HEK293 (cell line): Measurements from ENCODE around the gene CTDSP1.
A peak's percentile ranks its signal among the peaks of the same experiment; 100 is the strongest.

Experiments used
- BCL11A ChIP-seq: fragments of 450-650 bp; formaldehyde crosslinking; IDR thresholded peaks from 2 replicates; pipeline ENCODE4 v1.5.1; 2016; ENCODE audit warnings: low read depth, missing biosample characterization, missing genetic modification characterization
- GLIS2 ChIP-seq: fragments of 450-650 bp; formaldehyde crosslinking; IDR thresholded peaks from 2 replicates; pipeline ENCODE4 v1.5.1; 2016; ENCODE audit warnings: missing biosample characterization, missing genetic modification characterization
- MEIS1 ChIP-seq: sonication (generic); formaldehyde crosslinking; IDR thresholded peaks from 2 replicates; pipeline ENCODE4 v1.8.1; 2022; ENCODE audit warnings: missing genetic modification reagents, mild to moderate bottlenecking, borderline replicate concordance
- PATZ1 ChIP-seq: fragments of 450-650 bp; formaldehyde crosslinking; IDR thresholded peaks from 2 replicates; pipeline ENCODE4 v1.5.1; 2016; ENCODE audit warnings: missing biosample characterization, missing genetic modification characterization
- PRDM1 ChIP-seq: fragments of 450-650 bp; formaldehyde crosslinking; IDR thresholded peaks from 2 replicates; pipeline ENCODE4; 2016; ENCODE audit warnings: missing biosample characterization, missing genetic modification characterization
- RBAK ChIP-seq: fragments of 450-650 bp; formaldehyde crosslinking; IDR thresholded peaks from 2 replicates; pipeline ENCODE4 v1.5.1; 2016; ENCODE audit warnings: missing biosample characterization, missing genetic modification characterization
- SCRT1 ChIP-seq: fragments of 450-650 bp; formaldehyde crosslinking; IDR thresholded peaks from 2 replicates; pipeline ENCODE4 v1.5.1; 2016; ENCODE audit warnings: missing biosample characterization, missing genetic modification characterization, borderline replicate concordance
- ZNF132 ChIP-seq: fragments of 450-650 bp; formaldehyde crosslinking; IDR thresholded peaks from 2 replicates; pipeline ENCODE4 v1.5.1; 2017; ENCODE audit warnings: missing biosample characterization, missing genetic modification characterization, borderline replicate concordance
- ZNF350 ChIP-seq: fragments of 450-650 bp; formaldehyde crosslinking; IDR thresholded peaks from 2 replicates; pipeline ENCODE4 v1.5.0; 2017; ENCODE audit warnings: missing biosample characterization, mild to moderate bottlenecking, missing genetic modification characterization
- ZNF391 ChIP-seq: fragments of 450-650 bp; formaldehyde crosslinking; IDR thresholded peaks from 2 replicates; pipeline ENCODE4 v1.5.1; 2016; ENCODE audit warnings: low read depth, missing biosample characterization, missing genetic modification characterization, borderline replicate concordance
- ZNF449 ChIP-seq: fragments of 450-650 bp; formaldehyde crosslinking; IDR thresholded peaks from 2 replicates; pipeline ENCODE4 v1.5.1; 2017; ENCODE audit warnings: missing biosample characterization, mild to moderate bottlenecking, missing genetic modification characterization, moderate library complexity
- ZNF518A ChIP-seq: fragments of 450-650 bp; formaldehyde crosslinking; conservative IDR thresholded peaks from 2 replicates; pipeline ENCODE4 v1.5.1; 2016; ENCODE audit warnings: low read depth, missing biosample characterization, missing genetic modification characterization
- ZNF521 ChIP-seq: fragments of 450-650 bp; formaldehyde crosslinking; IDR thresholded peaks from 2 replicates; pipeline ENCODE4 v1.5.1; 2017; ENCODE audit warnings: missing biosample characterization, mild to moderate bottlenecking, missing genetic modification characterization
- ZNF544 ChIP-seq: fragments of 450-650 bp; formaldehyde crosslinking; IDR thresholded peaks from 2 replicates; pipeline ENCODE4 v1.5.0; 2017; ENCODE audit warnings: missing biosample characterization, missing genetic modification characterization
- ZNF629 ChIP-seq: fragments of 450-650 bp; formaldehyde crosslinking; IDR thresholded peaks from 2 replicates; pipeline ENCODE4 v1.5.1; 2017; ENCODE audit warnings: missing biosample characterization, missing genetic modification characterization
- ZNF707 ChIP-seq: fragments of 450-650 bp; formaldehyde crosslinking; IDR thresholded peaks from 2 replicates; pipeline ENCODE4 v1.5.1; 2016; ENCODE audit warnings: missing biosample characterization, missing genetic modification characterization
- ZSCAN16 ChIP-seq: fragments of 450-650 bp; formaldehyde crosslinking; IDR thresholded peaks from 2 replicates; pipeline ENCODE4 v1.5.1; 2016; ENCODE audit warnings: missing biosample characterization, missing genetic modification characterization
- ZSCAN30 ChIP-seq: fragments of 450-650 bp; IDR thresholded peaks from 2 replicates; pipeline ENCODE4 v1.5.1; 2018; ENCODE audit warnings: missing biosample characterization, mild to moderate bottlenecking, missing genetic modification characterization, moderate library complexity
- ZXDB ChIP-seq: fragments of 450-650 bp; formaldehyde crosslinking; IDR thresholded peaks from 2 replicates; pipeline ENCODE4 v1.5.1; 2016; ENCODE audit warnings: missing biosample characterization, missing genetic modification characterization
- TF ChIP-seq, protein P1 (sequence below): fragments of 450-650 bp; formaldehyde crosslinking; IDR thresholded peaks from 2 replicates; pipeline ENCODE4; 2016; ENCODE audit warnings: missing biosample characterization, missing genetic modification characterization
- TF ChIP-seq, protein P2 (sequence below): fragments of 450-650 bp; formaldehyde crosslinking; IDR thresholded peaks from 2 replicates; pipeline ENCODE4 v1.5.1; 2016; ENCODE audit warnings: missing biosample characterization, missing genetic modification characterization
- TF ChIP-seq, protein P3 (sequence below): fragments of 450-650 bp; formaldehyde crosslinking; IDR thresholded peaks from 2 replicates; pipeline ENCODE4 v1.5.1; 2016; ENCODE audit warnings: missing biosample characterization, missing genetic modification characterization, borderline replicate concordance

The CTDSP1 gene

DNA sequence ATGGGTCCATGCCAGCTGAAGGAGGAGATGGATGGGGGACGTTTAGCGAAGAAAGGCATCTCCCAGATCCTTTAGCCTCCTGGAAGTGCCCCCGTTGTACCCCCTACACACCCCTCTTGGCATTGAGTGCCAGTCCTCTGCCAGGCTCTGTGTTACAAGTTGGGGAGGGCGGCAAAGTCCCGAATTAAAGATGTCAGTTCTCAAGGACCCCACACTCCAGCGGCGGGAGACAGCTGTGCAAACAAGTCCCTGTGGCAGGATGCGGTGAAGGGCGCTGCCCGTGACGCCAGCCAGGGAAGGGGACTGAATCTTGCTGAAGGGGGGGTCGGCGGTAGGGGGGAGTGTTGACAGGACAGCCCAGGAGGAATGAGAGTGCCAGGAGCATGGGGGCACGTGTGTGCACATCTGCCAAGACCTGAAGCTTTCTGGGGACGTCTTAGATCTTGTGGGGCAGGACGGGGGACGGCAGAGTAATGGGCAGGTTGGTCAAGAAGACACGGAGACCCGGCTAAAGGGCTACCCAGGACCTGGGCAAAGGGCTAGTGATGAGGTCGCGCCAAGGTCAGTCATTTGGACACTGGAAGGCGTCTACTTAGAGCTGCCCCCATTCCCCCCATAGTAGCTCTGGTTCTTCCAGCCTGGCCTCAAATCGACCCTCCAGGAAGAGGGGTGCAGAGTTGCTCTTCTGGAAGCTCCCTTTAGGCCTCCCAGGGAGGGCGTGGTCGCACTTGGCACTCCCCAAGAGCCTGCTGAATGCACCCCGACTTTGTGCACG, 2.8 kb upstream of the CTDSP1 start (continued):
- TF ChIP-seq, protein P1, sequence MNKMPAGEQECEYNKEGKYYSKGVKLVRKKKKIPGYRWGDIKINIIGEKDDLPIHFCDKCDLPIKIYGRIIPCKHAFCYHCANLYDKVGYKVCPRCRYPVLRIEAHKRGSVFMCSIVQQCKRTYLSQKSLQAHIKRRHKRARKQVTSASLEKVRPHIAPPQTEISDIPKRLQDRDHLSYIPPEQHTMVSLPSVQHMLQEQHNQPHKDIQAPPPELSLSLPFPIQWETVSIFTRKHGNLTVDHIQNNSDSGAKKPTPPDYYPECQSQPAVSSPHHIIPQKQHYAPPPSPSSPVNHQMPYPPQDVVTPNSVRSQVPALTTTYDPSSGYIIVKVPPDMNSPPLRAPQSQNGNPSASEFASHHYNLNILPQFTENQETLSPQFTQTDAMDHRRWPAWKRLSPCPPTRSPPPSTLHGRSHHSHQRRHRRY (tag by site-specific recombination), result no peak
- TF ChIP-seq ZNF391 (tag by site-specific recombination) (no peak), PRDM1 (tag by site-specific recombination) (no peak), ZSCAN30 (tag by site-specific recombination) (no peak), ZNF132 (tag by site-specific recombination) (no peak), ZNF521 (tag by site-specific recombination) (no peak), BCL11A (tag by site-specific recombination) (peak; percentile 62), ZNF350 (no peak), ZNF544 (no peak), ZSCAN16 (tag by site-specific recombination) (no peak), GLIS2 (tag by site-specific recombination) (peak; percentile 87), ZXDB (peak; percentile 8; the same call in 1 of the 2 replicates), RBAK (no peak), PATZ1 (tag by site-specific recombination) (peak; percentile 82), SCRT1 (tag by site-specific recombination) (peak; percentile 91), ZNF707 (no peak), ZNF629 (peak; percentile 42; the same call in 1 of the 2 replicates), ZNF518A (tag by site-specific recombination) (no peak), MEIS1 (CRISPR knock-in tag) (no peak), ZNF449 (no peak)
- TF ChIP-seq, protein P2, sequence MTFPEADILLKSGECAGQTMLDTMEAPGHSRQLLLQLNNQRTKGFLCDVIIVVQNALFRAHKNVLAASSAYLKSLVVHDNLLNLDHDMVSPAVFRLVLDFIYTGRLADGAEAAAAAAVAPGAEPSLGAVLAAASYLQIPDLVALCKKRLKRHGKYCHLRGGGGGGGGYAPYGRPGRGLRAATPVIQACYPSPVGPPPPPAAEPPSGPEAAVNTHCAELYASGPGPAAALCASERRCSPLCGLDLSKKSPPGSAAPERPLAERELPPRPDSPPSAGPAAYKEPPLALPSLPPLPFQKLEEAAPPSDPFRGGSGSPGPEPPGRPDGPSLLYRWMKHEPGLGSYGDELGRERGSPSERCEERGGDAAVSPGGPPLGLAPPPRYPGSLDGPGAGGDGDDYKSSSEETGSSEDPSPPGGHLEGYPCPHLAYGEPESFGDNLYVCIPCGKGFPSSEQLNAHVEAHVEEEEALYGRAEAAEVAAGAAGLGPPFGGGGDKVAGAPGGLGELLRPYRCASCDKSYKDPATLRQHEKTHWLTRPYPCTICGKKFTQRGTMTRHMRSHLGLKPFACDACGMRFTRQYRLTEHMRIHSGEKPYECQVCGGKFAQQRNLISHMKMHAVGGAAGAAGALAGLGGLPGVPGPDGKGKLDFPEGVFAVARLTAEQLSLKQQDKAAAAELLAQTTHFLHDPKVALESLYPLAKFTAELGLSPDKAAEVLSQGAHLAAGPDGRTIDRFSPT, result peak; percentile 95
- TF ChIP-seq, protein P3, sequence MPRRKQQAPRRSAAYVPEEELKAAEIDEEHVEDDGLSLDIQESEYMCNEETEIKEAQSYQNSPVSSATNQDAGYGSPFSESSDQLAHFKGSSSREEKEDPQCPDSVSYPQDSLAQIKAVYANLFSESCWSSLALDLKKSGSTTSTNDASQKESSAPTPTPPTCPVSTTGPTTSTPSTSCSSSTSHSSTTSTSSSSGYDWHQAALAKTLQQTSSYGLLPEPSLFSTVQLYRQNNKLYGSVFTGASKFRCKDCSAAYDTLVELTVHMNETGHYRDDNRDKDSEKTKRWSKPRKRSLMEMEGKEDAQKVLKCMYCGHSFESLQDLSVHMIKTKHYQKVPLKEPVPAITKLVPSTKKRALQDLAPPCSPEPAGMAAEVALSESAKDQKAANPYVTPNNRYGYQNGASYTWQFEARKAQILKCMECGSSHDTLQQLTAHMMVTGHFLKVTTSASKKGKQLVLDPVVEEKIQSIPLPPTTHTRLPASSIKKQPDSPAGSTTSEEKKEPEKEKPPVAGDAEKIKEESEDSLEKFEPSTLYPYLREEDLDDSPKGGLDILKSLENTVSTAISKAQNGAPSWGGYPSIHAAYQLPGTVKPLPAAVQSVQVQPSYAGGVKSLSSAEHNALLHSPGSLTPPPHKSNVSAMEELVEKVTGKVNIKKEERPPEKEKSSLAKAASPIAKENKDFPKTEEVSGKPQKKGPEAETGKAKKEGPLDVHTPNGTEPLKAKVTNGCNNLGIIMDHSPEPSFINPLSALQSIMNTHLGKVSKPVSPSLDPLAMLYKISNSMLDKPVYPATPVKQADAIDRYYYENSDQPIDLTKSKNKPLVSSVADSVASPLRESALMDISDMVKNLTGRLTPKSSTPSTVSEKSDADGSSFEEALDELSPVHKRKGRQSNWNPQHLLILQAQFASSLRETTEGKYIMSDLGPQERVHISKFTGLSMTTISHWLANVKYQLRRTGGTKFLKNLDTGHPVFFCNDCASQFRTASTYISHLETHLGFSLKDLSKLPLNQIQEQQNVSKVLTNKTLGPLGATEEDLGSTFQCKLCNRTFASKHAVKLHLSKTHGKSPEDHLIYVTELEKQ (tag by site-specific recombination), result no peak
